ENCODE data around the gene LASP1NB.
"Not testable (repeated sequence)": the region's sequence is repeated elsewhere in the genome, so short reads cannot be mapped to it uniquely, and the experiment has no call there.

LASP1NB gene

GRCh38 chr17:38959508-38959907 lies 34.1 kb downstream of the LASP1NB start:
- no peak for DNase-seq (ENCODE audit: low read depth in 2 of 3, low spot score in 1 of 3)

- DNase-seq (ENCODE audit: low read depth in 2 of 3, low spot score in 1 of 3) = no peak
Measured at GRCh38 chr17:38960402-38960801, 35.0 kb downstream of the LASP1NB start.

GRCh38 chr17:38961413-38961812 lies 36.0 kb downstream of the LASP1NB start:
- DNase-seq (ENCODE audit: low read depth in 2 of 3, low spot score in 1 of 3) = no peak

- DNase-seq (ENCODE audit: low read depth in 2 of 3, low spot score in 1 of 3) = peak; percentile 64 to 78 (median 75)
Measured at GRCh38 chr17:38967290-38967738, 41.9 kb downstream of the LASP1NB start, which contains the start of gene FBXO47. Gene FBXO47, minus strand, starts transcription at chr17:38967403. Its CDS starts 4,378 bp downstream, at chr17:38963025.

- DNase-seq (ENCODE audit: low read depth in 2 of 3, low spot score in 1 of 3) = no peak
Measured at GRCh38 chr17:38969281-38969680, 43.9 kb downstream of the LASP1NB start.

GRCh38 chr17:38970128-38970527 lies 44.7 kb downstream of the LASP1NB start:
- no peak for DNase-seq (ENCODE audit: low read depth in 2 of 3, low spot score in 1 of 3)

GRCh38 chr17:38970804-38971203 lies 45.4 kb downstream of the LASP1NB start:
- no peak for DNase-seq (ENCODE audit: low read depth in 2 of 3, low spot score in 1 of 3)

GRCh38 chr17:38976187-38976551 lies 50.8 kb downstream of the LASP1NB start:
- not testable (repeated sequence) for DNase-seq (ENCODE audit: low read depth in 2 of 3, low spot score in 1 of 3)

GRCh38 chr17:38978180-38978579 lies 52.8 kb downstream of the LASP1NB start:
- no peak for DNase-seq (ENCODE audit: low read depth in 2 of 3, low spot score in 1 of 3)
